GM23248 (cell line): ENCODE results near the gene PDZK1.
A peak's percentile ranks its signal among the peaks of the same experiment; 100 is the strongest.

Experiments
- EZH2 ChIP-seq: fragments of 200-600 bp; sonication (generic); IDR thresholded peaks from 2 replicates; pipeline ENCODE4 v1.6.1; 2018; ENCODE audit warnings: antibody characterized with exemption, mild to moderate bottlenecking; ENCODE audit not compliant: insufficient read depth, poor library complexity, severe bottlenecking
- EZH2phosphoT487 ChIP-seq: fragments of 200-600 bp; sonication (generic); IDR thresholded peaks from 2 replicates; pipeline ENCODE4 v1.6.1; 2018; ENCODE audit warnings: antibody characterized with exemption, moderate library complexity, mild to moderate bottlenecking, low read depth; ENCODE audit not compliant: insufficient read depth

DNA sequence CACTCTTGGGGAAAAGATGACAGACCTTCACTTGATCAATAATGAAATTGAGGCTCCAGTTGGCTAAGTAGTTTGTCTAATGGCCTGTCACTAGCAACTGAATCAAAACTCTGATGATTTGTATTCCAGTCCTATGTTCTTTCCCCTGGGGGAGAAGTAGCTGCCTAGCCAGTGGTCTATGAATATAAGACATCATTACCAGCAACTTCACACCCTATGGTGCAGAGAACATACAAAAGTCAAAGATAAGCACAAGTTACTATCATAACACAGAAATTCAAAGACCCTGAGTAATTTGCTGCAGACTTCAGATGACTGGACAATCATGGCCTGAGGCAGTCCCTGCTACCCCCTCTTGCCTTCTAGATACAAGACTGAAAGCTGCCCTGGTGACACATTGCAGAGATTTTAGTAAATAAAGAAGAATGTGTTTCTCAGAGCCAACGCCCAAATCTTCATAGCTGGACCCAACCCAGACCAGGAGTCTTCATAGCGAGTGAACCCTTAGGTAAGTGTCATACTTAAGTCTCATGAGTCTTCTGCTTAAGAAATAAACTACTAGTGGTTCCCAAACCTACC lies 993 bp downstream of the PDZK1 start:
- TF ChIP-seq EZH2 (no peak), EZH2phosphoT487 (0 out of 2 replicates have a peak, but pooled peaks have one; percentile 48)
